Endodermal cell (in vitro differentiated cells): ENCODE data around the gene SMPDL3A. TPM values are rescaled to one million over a fixed set of nuclear protein-coding genes. Genes with fewer than 3 reads are reported as not detected.

Experiments used
- DNase-seq: peaks from one replicate; pipeline ENCODE4 v3.0.0-alpha.2; 2017
- H3K27ac ChIP-seq: 2 replicates; pipeline ENCODE4 v1.5.1; 2013; ENCODE audit warnings: mild to moderate bottlenecking, low read depth, low read length, moderate library complexity
- H3K27me3 ChIP-seq: 2 replicates; pipeline ENCODE4 v1.6.1; 2013; ENCODE audit warnings: mild to moderate bottlenecking, low read length, moderate library complexity; ENCODE audit not compliant: insufficient read depth, control insufficient read depth, poor library complexity, severe bottlenecking
- H3K36me3 ChIP-seq: 2 replicates; pipeline ENCODE4 v1.7.0; 2013; ENCODE audit warnings: mild to moderate bottlenecking, low read length, moderate library complexity; ENCODE audit not compliant: control insufficient read depth, insufficient read depth
- H3K4me1 ChIP-seq: one replicate; pipeline ENCODE4 v1.7.0; 2013; ENCODE audit warnings: low read length; ENCODE audit not compliant: control insufficient read depth, insufficient read depth
- H3K4me3 ChIP-seq: 2 replicates; pipeline ENCODE4 v1.5.1; 2013; ENCODE audit warnings: mild to moderate bottlenecking, low read length, moderate library complexity
- H3K9ac ChIP-seq: 2 replicates; pipeline ENCODE4 v1.6.1; 2013; ENCODE audit warnings: mild to moderate bottlenecking, low read length, moderate library complexity; ENCODE audit not compliant: poor library complexity, severe bottlenecking; ENCODE audit errors: extremely low read depth
- H3K9me3 ChIP-seq: 2 replicates; pipeline ENCODE4 v1.6.1; 2013; ENCODE audit warnings: mild to moderate bottlenecking, low read length, moderate library complexity; ENCODE audit not compliant: control insufficient read depth
- H3K27ac Mint-ChIP-seq: 2 replicates; pipeline ENCODE4 v1.8.0; 2020; ENCODE audit warnings: mixed read lengths
- H3K27me3 Mint-ChIP-seq: 2 replicates; pipeline ENCODE4 v1.8.0; 2021; ENCODE audit warnings: mild to moderate bottlenecking, mixed read lengths; ENCODE audit not compliant: insufficient read depth
- H3K36me3 Mint-ChIP-seq: 2 replicates; pipeline ENCODE4 v1.8.0; 2020; ENCODE audit warnings: low read depth, mixed read lengths
- H3K4me1 Mint-ChIP-seq: 2 replicates; pipeline ENCODE4 v1.8.0; 2020; ENCODE audit warnings: mixed read lengths
- H3K4me3 Mint-ChIP-seq: 2 replicates; pipeline ENCODE4 v1.8.0; 2020; ENCODE audit warnings: mild to moderate bottlenecking, moderate library complexity, mixed read lengths
- H3K9me3 Mint-ChIP-seq: 2 replicates; pipeline ENCODE4 v1.8.0; 2020; ENCODE audit warnings: mild to moderate bottlenecking, mixed read lengths
- CTCF ChIP-seq: fragments of 200-600 bp; sonication (generic); conservative IDR thresholded peaks from 2 replicates; pipeline ENCODE4 v1.5.0; 2021; ENCODE audit warnings: antibody characterized with exemption, mild to moderate bottlenecking
- WGBS, 2 experiments: methylation state at CpG; one replicate each; pipeline versions ENCODE4 v1.1.5 to v1.1.7; 2013; ENCODE audit warnings: missing lambda C conversion rate in 2 of 2, mixed read lengths in 1 of 2; ENCODE audit not compliant: insufficient coverage in 1 of 2, insufficient read length in 1 of 2; 5-methylcytosine and 5-hydroxymethylcytosine counted together
- total RNA-seq, 2 donors: library from RNA; stranded (reverse); fragmentation: NEBNext Ultra II Directional in 1 of 2; extraction: Animal tissue kit (Norgen Biotek cat#: 25700) in 1 of 2; gene quantifications; 2 replicates in 1 of 2; 3 replicates in 1 of 2; pipeline ENCODE4 v1.2.1, GENCODE V29; 2021

The SMPDL3A gene
- total RNA-seq, 2 donors from 2014 or later = 2.8 to 3.2 TPM

GRCh38 chr6:122788208-122788607 lies 850 bp upstream of the SMPDL3A start:
- H3K36me3 Mint-ChIP-seq = no peaks in the 10 kb centered on the region
- no peaks in the 10 kb centered on the region for H3K9me3 Mint-ChIP-seq
- peaks cover 45% of the 10 kb centered on the region for H3K4me1 Mint-ChIP-seq
- no peak overlapping the region for H3K27ac Mint-ChIP-seq
- DNase-seq = peak; percentile 60
- no peaks in the 10 kb centered on the region for H3K9me3 ChIP-seq
- H3K4me3 Mint-ChIP-seq = peak overlapping the region; percentile 74
- no peaks in the 10 kb centered on the region for H3K27me3 ChIP-seq
- no peaks in the 10 kb centered on the region for H3K36me3 ChIP-seq
- no peak overlapping the region for H3K27ac ChIP-seq
- WGBS, 2 experiments = 41 to 65% methylated on average over 6 of the region's 6 CpGs
- peak overlapping the region; percentile 95 for H3K4me3 ChIP-seq
- peaks cover 30% of the 10 kb centered on the region for H3K27me3 Mint-ChIP-seq
- H3K4me1 ChIP-seq = peaks cover 29% of the 10 kb centered on the region
- H3K9ac ChIP-seq = no peak overlapping the region
- no peak for TF ChIP-seq CTCF

GRCh38 chr6:122788663-122789181 lies 336 bp upstream of the SMPDL3A start:
- peak overlapping the region; percentile 74 for H3K4me3 Mint-ChIP-seq
- Histone ChIP-seq H3K27ac (peak overlapping the region; percentile 55), H3K36me3 (no peaks in the 10 kb centered on the region), H3K4me3 (peak overlapping the region; percentile 95), H3K27me3 (no peaks in the 10 kb centered on the region), H3K9ac (peak overlapping the region; percentile 68), H3K4me1 (peaks cover 27% of the 10 kb centered on the region), H3K9me3 (no peaks in the 10 kb centered on the region)
- H3K9me3 Mint-ChIP-seq = no peaks in the 10 kb centered on the region
- H3K4me1 Mint-ChIP-seq = peaks cover 40% of the 10 kb centered on the region
- peaks cover 30% of the 10 kb centered on the region for H3K27me3 Mint-ChIP-seq
- H3K27ac Mint-ChIP-seq = peak overlapping the region; percentile 67
- 10 to 19% methylated on average over 8 to 10 of the region's 10 CpGs for WGBS, 2 experiments
- TF ChIP-seq CTCF = no peak
- H3K36me3 Mint-ChIP-seq = no peaks in the 10 kb centered on the region
- DNase-seq = no peak

- Mint-ChIP-seq H3K9me3 (no peaks in the 10 kb centered on the region), H3K27me3 (peaks cover 30% of the 10 kb centered on the region), H3K36me3 (no peaks in the 10 kb centered on the region), H3K4me3 (peak overlapping the region; percentile 74), H3K4me1 (peaks cover 40% of the 10 kb centered on the region), H3K27ac (peak overlapping the region; percentile 80)
- Histone ChIP-seq H3K9ac (peak overlapping the region; percentile 68), H3K36me3 (no peaks in the 10 kb centered on the region), H3K9me3 (no peaks in the 10 kb centered on the region), H3K27me3 (no peaks in the 10 kb centered on the region), H3K27ac (peak overlapping the region; percentile 55), H3K4me3 (peak overlapping the region; percentile 95), H3K4me1 (peaks cover 27% of the 10 kb centered on the region)
- TF ChIP-seq CTCF = no peak
- 0 to 12% methylated on average over 6 to 14 of the region's 14 CpGs for WGBS, 2 experiments
- DNase-seq = no peak
Observed at GRCh38 chr6:122790028-122790422, 967 bp downstream of the SMPDL3A start.
